ENCODE results near the gene VAMP3. TPM values are rescaled to one million over a fixed set of nuclear protein-coding genes. Genes with fewer than 3 reads are reported as not detected.
A peak's percentile ranks its signal among the peaks of the same experiment; 100 is the strongest.
"Not testable (repeated sequence)": the region's sequence is repeated elsewhere in the genome, so short reads cannot be mapped to it uniquely, and the experiment has no call there.

The VAMP3 gene
- total RNA-seq, 2 experiments from 2014 or later: 13.2 to 20.9 TPM

DNA sequence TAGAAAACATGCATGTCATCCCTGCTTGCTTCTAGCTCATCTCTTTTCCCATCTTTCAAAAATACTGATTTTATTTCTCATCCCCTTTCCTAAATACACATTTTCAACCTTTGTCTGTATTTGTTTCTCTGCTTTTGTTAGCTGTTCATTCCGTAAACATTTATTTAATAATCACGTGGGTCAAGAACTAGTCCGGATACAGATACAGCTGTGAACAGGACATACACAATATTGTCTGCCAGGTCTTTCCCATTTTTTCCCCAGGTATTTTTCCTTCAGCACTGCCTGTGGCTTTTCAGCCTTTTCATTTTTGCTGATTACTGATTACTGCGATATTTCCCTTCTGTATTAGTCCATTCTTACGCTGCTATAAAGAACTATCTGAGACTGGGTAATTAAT lies 18.7 kb downstream of the VAMP3 start:
- H3K4me3 Mint-ChIP-seq: no peak overlapping the region
- CTCF ChIA-PET: interaction anchor here (1.4 kb wide), 1 partner anchor 122 kb away, joined by 4 read pairs; no protein-coding TSS in a partner anchor

DNA sequence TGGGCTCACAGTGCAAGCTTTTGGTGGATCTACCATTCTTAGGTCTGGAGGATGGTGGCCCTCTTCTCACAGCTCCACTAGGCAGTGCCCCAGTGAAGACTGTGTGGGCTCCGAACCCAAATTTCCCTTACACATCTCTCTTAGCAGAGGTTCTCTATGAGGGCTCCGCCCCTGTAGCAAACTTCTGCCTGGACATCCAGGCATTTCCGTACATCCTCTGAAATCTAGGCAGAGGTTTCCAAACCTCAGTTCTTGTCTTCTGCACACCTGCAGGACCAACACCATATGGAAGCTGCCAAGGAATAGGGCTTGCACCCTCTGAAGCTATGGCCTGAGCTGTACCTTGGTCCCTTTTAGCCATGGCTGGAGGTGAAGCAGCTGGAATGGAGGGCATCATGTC lies 19.9 kb downstream of the VAMP3 start:
- not testable (repeated sequence) for DNase-seq, H3K4me3 Mint-ChIP-seq
- H3K9me3 Mint-ChIP-seq: peaks cover 16% of the 10 kb centered on the region

More for the DNA sequence above, 18.7 kb downstream of the VAMP3 start:
- H3K27me3 Mint-ChIP-seq: no peaks in the 10 kb centered on the region
- TF ChIP-seq, protein P1, sequence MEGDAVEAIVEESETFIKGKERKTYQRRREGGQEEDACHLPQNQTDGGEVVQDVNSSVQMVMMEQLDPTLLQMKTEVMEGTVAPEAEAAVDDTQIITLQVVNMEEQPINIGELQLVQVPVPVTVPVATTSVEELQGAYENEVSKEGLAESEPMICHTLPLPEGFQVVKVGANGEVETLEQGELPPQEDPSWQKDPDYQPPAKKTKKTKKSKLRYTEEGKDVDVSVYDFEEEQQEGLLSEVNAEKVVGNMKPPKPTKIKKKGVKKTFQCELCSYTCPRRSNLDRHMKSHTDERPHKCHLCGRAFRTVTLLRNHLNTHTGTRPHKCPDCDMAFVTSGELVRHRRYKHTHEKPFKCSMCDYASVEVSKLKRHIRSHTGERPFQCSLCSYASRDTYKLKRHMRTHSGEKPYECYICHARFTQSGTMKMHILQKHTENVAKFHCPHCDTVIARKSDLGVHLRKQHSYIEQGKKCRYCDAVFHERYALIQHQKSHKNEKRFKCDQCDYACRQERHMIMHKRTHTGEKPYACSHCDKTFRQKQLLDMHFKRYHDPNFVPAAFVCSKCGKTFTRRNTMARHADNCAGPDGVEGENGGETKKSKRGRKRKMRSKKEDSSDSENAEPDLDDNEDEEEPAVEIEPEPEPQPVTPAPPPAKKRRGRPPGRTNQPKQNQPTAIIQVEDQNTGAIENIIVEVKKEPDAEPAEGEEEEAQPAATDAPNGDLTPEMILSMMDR (IDR thresholded peaks at IDR 0.05): no peak
- H3K36me3 Mint-ChIP-seq (ENCODE audit: low read depth): peaks cover 36% of the 10 kb centered on the region
- intact Hi-C loops (cut with micrococcal nuclease): no loop called here
- peaks cover 3% of the 10 kb centered on the region for H3K4me1 Mint-ChIP-seq (ENCODE audit: low read depth)
- POLR2A ChIA-PET: no interaction called here
- H3K9me3 Mint-ChIP-seq: peaks cover 16% of the 10 kb centered on the region
- no peak for ATAC-seq
- DNase-seq: no peak
- no peak overlapping the region for H3K27ac Mint-ChIP-seq

DNA sequence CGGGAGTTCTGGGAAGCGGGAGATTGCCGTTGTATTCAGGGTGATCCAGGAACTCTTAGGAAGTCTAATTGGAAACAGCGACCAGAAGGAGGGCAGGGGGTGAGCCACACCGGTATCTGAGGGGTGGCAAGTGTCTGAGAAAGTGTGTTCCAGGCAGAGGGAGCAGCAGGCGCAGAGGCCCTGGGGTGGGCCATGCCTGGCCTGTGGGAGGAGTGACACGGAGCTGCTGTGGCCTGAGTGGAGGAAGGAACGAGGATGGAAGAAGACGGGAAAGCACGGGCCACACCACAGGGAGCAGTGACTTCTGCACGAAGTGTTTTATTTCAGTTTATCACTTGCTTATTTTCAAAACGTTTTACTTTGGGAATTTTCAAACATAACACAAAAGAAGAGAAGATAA lies 24.3 kb downstream of the VAMP3 start:
- no peak for ATAC-seq
- Mint-ChIP-seq H3K4me1 (ENCODE audit: low read depth) (no peaks in the 10 kb centered on the region), H3K4me3 (no peak overlapping the region), H3K36me3 (ENCODE audit: low read depth) (peaks cover 19% of the 10 kb centered on the region), H3K27ac (no peak overlapping the region), H3K9me3 (peaks cover 9% of the 10 kb centered on the region), H3K27me3 (no peaks in the 10 kb centered on the region)
- ChIA-PET POLR2A (interaction anchor here (1.0 kb wide), 1 partner anchor 147 kb away, joined by 3 read pairs; no protein-coding TSS in a partner anchor), CTCF (interaction anchor here (1.3 kb wide), 1 partner anchor 220 kb away, joined by 3 read pairs; no protein-coding TSS in a partner anchor)
- TF ChIP-seq, protein P1 (IDR thresholded peaks at IDR 0.05): no peak
- intact Hi-C loops (cut with micrococcal nuclease): no loop called here
- DNase-seq: no peak

More for the DNA sequence above, 19.9 kb downstream of the VAMP3 start:
- H3K27ac Mint-ChIP-seq; ATAC-seq; CTCF ChIA-PET; H3K4me1 Mint-ChIP-seq (ENCODE audit: low read depth); intact Hi-C loops (cut with micrococcal nuclease); H3K27me3 Mint-ChIP-seq; POLR2A ChIA-PET: not testable (repeated sequence)
- H3K36me3 Mint-ChIP-seq (ENCODE audit: low read depth): peaks cover 31% of the 10 kb centered on the region

DNA sequence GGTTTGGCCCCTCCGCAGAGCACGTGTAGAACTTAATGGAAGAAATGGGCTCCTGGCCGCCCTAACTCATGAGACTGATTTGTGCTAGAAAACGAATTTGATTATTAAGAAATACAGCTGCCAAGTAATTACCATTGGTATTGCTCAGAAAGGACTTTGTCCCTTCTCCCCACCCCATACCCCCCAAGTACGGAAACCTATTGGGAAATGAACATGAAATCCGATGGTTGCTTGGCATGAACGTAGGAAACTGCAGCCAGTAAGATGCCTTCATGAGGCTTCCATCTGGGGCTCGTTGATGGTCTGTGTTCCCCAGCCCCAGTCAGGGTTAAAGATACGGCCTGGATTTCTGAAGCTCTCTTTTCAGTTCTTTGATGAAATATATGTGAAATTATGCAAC lies 34.4 kb downstream of the VAMP3 start:
- ChIA-PET POLR2A (no interaction called here), CTCF (interaction anchor here (1.8 kb wide), 1 partner anchor 13 kb away, joined by 4 read pairs; no protein-coding TSS in a partner anchor)
- Mint-ChIP-seq H3K27ac (no peak overlapping the region), H3K4me3 (no peak overlapping the region), H3K4me1 (ENCODE audit: low read depth) (no peaks in the 10 kb centered on the region), H3K27me3 (no peaks in the 10 kb centered on the region), H3K36me3 (ENCODE audit: low read depth) (peaks cover 2% of the 10 kb centered on the region), H3K9me3 (no peaks in the 10 kb centered on the region)
- no peak for ATAC-seq
- DNase-seq: no peak
- intact Hi-C loops (cut with micrococcal nuclease): no loop called here
- TF ChIP-seq, protein P1 (IDR thresholded peaks at IDR 0.05): no peak

DNA sequence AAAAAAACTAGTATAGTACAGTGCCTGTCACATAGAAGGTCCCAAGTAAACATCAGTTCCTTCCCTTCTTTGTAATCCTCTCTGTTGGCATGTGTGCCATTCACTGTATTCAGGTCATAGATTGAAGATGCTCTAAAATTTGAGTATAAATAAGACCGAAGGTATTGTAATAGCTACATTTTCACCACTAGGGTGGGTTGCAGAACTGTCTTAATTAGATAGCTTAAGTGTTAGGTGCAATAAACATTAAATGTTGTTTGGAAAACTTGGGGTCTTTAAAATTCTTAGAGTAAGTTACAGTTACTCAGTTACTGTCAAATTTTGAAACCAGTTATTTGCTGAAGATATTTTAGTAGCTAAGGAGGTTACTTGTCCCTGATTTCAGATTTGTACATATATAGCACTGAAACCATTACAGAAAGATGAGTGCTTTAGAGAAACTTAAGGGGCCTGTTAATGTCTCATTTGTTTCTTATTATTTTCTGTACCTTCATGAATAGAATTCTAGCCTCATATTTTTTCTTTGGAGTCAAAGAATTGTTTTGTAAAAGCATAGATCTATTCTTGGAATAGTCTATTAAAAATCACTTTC lies 37.3 kb downstream of the VAMP3 start:
- no peak for DNase-seq
- ChIA-PET CTCF (interaction anchor here (0.6 to 2.6 kb wide), 27 partner anchors 10 to 506 kb away, joined by 3 to 13 read pairs (median 3); no protein-coding TSS in a partner anchor), POLR2A (no interaction called here)
- TF ChIP-seq, protein P1 (IDR thresholded peaks at IDR 0.05): peak; percentile 75
- peak; percentile 66 for ATAC-seq
- intact Hi-C loops (cut with micrococcal nuclease): no loop called here
- H3K9me3 Mint-ChIP-seq: peaks cover 6% of the 10 kb centered on the region
- no peak overlapping the region for H3K27ac Mint-ChIP-seq
- no peak overlapping the region for H3K4me3 Mint-ChIP-seq
- H3K27me3 Mint-ChIP-seq: no peaks in the 10 kb centered on the region
- no peaks in the 10 kb centered on the region for H3K4me1 Mint-ChIP-seq (ENCODE audit: low read depth)
- peaks cover 18% of the 10 kb centered on the region for H3K36me3 Mint-ChIP-seq (ENCODE audit: low read depth)
